Activated T-cell treated with anti-CD3 and anti-CD28 coated beads, Interleukin-2, amount 50 U/mL, for 72 hours (primary cell): ENCODE results near the gene LRBA. TPM values are rescaled to one million over a fixed set of nuclear protein-coding genes. Genes with fewer than 3 reads are reported as not detected.
"Not testable (repeated sequence)": the region's sequence is repeated elsewhere in the genome, so short reads cannot be mapped to it uniquely, and the experiment has no call there.

Experiments
- ATAC-seq, 2 donors: fragments of 150-1000 bp; cut with Tn5 transposase; replicated peaks in 1 of 2; 2 replicates each; pipeline ENCODE4 v1.10.0; 2021; ENCODE audit warnings: moderate library complexity in 2 of 2, mild to moderate bottlenecking in 1 of 2
- DNase-seq, 2 donors: peaks; one replicate each; pipeline ENCODE4 v3.0.0; 2021 to 2022; ENCODE audit warnings: mixed read lengths in 1 of 2
- H3K27ac Mint-ChIP-seq: one replicate; pipeline ENCODE4 v1.8.0; 2022; ENCODE audit warnings: mild to moderate bottlenecking, moderate library complexity, mixed read lengths
- H3K27me3 Mint-ChIP-seq: one replicate; pipeline ENCODE4 v1.8.0; 2022; ENCODE audit warnings: low read depth, mixed read lengths
- H3K36me3 Mint-ChIP-seq, 2 donors: one replicate each; pipeline ENCODE4 v1.8.0; 2022; ENCODE audit warnings: mixed read lengths in 2 of 2, mild to moderate bottlenecking in 1 of 2; ENCODE audit not compliant: insufficient read depth in 2 of 2
- H3K4me1 Mint-ChIP-seq: one replicate; pipeline ENCODE4 v1.8.0; 2022; ENCODE audit warnings: low read depth, mixed read lengths
- H3K4me3 Mint-ChIP-seq, 2 donors: one replicate each; pipeline ENCODE4 v1.8.0; 2022; ENCODE audit warnings: mild to moderate bottlenecking in 2 of 2, mixed read lengths in 2 of 2, moderate library complexity in 2 of 2
- H3K9me3 Mint-ChIP-seq, 2 donors: one replicate each; pipeline ENCODE4 v1.8.0; 2022; ENCODE audit warnings: mixed read lengths in 2 of 2
- total RNA-seq, 2 donors: library from RNA; stranded (reverse); gene quantifications; one replicate each; pipeline ENCODE4 v1.2.3, GENCODE V29; 2022

LRBA gene
- total RNA-seq, 2 donors from 2014 or later, result 46.3 to 56.6 TPM

DNA sequence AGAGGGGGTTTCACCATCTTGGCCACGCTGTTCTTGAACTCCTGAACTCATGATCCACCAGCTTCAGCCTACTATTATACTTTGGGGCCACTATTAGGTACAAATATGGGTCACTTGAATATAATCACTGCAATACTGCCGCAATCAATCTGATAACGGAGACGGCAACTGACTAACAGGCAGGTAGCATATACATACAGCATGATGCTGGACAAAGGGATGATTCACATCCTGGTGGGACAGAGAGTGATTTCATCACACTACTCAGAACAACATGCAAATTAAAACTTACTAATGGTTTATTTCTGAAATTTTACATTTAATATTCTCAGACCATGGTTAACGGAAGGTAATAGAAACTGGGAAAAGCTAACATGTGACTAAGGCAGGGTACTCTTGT, 10.9 kb downstream of the LRBA start:
- Mint-ChIP-seq H3K27ac (peak overlapping the region; percentile 28), H3K9me3 (no peaks in the 10 kb centered on the region), H3K4me1 (peaks cover 48% of the 10 kb centered on the region), H3K4me3 (no peak overlapping the region), H3K36me3 (peaks cover 2 to 32% of the 10 kb centered on the region in 2 donors), H3K27me3 (no peaks in the 10 kb centered on the region)
- ATAC-seq, result no peak
- no peak for DNase-seq

DNA sequence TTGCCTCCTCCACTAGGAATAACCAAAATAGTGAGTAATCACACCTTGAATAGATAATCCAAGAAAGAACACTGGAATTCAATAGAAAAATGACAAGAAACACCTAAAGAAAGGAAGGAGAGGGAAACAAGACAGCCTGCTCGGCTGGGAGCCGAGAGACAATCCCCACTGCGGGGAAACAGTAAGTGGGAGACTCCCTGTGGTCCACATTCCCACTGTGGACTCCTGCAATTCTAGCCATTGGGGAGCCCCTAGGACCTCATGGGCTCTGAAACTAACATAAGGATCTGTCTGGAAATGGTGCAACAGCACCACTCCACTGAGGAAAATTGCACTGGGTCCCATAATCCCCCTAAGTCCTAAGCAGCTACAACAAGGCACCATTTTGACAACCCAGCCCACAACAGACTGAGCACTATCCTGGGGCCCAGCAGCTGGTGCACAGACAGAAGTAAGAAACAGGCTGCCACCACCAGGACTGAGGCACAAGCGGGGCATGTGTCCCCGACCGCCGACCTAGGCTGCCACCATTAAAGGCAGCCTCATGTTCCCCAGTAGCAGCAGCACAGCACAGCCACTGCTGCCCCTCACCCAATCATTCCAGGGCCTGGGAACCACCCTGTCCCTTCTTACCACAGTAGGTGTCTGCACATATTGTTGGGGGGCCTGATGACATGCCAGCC, 14.2 kb downstream of the LRBA start:
- DNase-seq, result no peak
- no peak for ATAC-seq
- no peak overlapping the region for H3K4me3 Mint-ChIP-seq

DNA sequence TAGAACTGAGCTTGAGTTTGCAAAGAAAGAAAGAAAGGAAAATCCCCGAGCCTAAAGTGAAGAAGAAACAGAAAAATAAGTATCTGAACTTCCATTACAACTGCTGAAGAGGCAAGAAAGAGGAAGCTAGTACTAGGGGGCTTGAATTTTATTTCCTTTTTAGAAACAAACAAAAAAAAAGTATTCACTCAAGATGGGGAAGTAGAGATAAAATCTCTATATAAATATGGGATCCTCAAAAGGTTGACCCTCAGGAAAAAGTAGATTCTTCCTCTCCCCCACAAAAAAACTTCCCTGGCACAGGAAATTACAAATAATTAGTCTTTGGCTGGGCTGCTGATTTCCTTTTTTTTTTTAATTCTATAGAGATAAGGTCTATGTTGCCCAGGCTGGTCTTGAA, 16.0 kb downstream of the LRBA start:
- Mint-ChIP-seq H3K27me3 (no peaks in the 10 kb centered on the region), H3K4me1 (peaks cover 41% of the 10 kb centered on the region), H3K27ac (peak overlapping the region; percentile 3), H3K4me3 (no peak overlapping the region), H3K36me3 (peaks cover under 1 to 22% of the 10 kb centered on the region in 2 donors), H3K9me3 (peaks cover 0 to 3% of the 10 kb centered on the region in 2 donors)
- ATAC-seq (no peak), DNase-seq (no peak)

More for the DNA sequence above, 14.2 kb downstream of the LRBA start:
- Mint-ChIP-seq H3K4me1 (peaks cover 46% of the 10 kb centered on the region), H3K27me3 (no peaks in the 10 kb centered on the region), H3K36me3 (peaks cover 2 to 25% of the 10 kb centered on the region in 2 donors), H3K27ac (no peak overlapping the region), H3K9me3 (no peaks in the 10 kb centered on the region)

DNA sequence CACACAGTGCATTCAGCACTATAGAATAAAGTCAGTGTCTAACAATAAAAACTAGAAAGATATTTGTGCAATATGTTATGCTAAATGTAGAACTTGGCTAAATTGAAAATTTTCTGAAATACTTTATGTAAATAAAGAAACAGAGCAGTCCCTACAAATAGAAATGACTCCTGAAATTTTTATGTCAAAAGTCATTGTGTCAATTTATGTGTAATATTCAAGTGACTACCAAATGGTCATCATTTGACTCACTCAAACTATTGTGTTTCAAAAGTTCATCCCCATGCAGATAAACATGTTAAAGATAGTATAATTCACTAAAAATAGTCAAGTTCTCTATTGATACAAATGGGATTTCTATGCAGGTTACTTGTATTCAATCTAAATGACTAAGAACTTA, 17.9 kb downstream of the LRBA start:
- Mint-ChIP-seq H3K4me1 (peaks cover 43% of the 10 kb centered on the region), H3K27ac (no peak overlapping the region)
- no peak for ATAC-seq

DNA sequence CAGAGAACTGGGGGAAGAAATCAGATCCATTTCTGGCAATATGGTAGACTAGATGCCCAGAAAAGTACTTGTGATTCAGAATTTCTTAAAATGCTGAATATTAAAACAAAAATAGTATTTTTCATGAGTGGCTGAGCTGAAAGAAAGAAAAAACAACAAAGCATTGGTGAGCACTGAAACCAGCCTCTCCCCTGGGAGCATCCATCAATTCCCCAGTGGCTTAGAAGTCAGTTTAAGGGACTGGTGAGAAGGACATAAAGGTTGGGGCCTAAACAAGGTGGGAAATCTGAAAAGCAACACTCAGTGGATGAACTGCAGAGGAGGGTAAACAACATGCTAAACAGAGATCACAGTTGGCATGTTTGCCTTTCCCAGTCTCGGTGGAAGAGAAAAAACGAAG, 20.4 kb downstream of the LRBA start:
- Mint-ChIP-seq H3K27ac (no peak overlapping the region), H3K4me3 (no peak overlapping the region), H3K4me1 (peaks cover 38% of the 10 kb centered on the region), H3K36me3 (peaks cover 9 to 29% of the 10 kb centered on the region in 2 donors), H3K27me3 (no peaks in the 10 kb centered on the region), H3K9me3 (peaks cover 0 to 5% of the 10 kb centered on the region in 2 donors)
- DNase-seq (no peak), ATAC-seq (no peak)

More for the DNA sequence above, 17.9 kb downstream of the LRBA start:
- H3K27me3 Mint-ChIP-seq, result no peaks in the 10 kb centered on the region
- peaks cover 1 to 19% of the 10 kb centered on the region in 2 donors for H3K36me3 Mint-ChIP-seq
- no peak for DNase-seq
- no peak overlapping the region for H3K4me3 Mint-ChIP-seq
- peaks cover 0 to 4% of the 10 kb centered on the region in 2 donors for H3K9me3 Mint-ChIP-seq

DNA sequence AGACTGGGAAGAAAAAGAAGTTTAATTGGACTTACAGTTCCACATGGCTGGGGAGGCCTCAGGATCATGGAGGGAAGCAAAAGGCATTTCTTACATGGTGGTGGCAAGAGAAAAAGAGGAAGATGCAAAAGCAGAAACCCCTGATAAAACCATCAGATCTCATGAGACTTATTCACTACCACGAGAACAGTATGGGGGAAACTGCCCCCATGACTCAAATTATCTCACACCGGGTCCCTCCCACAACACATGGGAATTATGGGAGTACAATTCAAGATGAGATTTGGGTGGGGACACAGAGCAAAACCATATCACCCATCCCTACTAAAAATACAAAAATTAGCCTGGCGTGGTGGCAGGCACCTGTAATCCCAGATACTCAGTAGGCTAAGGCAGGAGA, 21.5 kb downstream of the LRBA start:
- Mint-ChIP-seq H3K4me1 (peaks cover 28% of the 10 kb centered on the region), H3K36me3 (peaks cover 9 to 33% of the 10 kb centered on the region in 2 donors)
- H3K27ac Mint-ChIP-seq, H3K4me3 Mint-ChIP-seq, H3K9me3 Mint-ChIP-seq, ATAC-seq, H3K27me3 Mint-ChIP-seq, DNase-seq: not testable (repeated sequence)

DNA sequence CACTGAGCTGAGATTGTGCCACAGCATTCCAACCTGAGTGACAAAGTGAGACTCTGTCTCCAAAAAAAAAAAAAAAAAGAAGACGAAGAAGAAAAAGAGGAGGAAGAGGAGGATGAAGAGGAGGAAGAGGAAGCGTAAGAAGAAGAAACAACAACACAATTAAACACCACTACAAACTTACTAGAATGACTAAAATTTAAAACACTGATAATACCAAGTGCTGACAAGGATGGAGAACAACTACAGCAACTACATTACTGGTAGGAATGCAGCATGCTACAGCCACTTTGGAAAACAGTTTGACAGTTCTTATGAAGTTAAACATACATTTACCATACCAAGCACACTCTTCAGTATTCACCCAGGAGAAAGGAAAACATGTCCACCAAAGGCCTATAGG, 24.1 kb downstream of the LRBA start:
- ATAC-seq (no peak), DNase-seq (no peak)
- Mint-ChIP-seq H3K4me1 (peaks cover 40% of the 10 kb centered on the region), H3K36me3 (peaks cover 9 to 33% of the 10 kb centered on the region in 2 donors), H3K27me3 (no peaks in the 10 kb centered on the region), H3K9me3 (peaks cover 0 to 5% of the 10 kb centered on the region in 2 donors), H3K4me3 (no peak overlapping the region), H3K27ac (no peak overlapping the region)

DNA sequence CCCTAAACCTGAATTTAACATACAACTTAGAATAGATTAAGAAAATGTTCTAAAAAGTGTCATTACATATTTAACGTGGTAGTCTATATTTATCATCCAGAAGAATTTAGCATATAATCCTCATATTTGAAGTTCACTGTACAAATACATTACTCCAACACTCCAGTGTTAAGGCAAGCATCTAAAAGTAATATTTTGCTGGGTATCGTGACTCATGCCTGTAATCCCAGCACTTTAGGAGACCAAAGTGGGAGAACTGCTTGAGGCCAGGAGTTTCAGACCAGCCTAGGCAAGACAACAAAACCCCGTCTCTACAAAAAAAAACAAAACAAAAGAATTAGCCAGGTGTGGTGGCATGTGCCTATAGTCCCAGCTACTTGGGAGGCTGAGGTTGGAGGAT, 24.8 kb downstream of the LRBA start:
- Mint-ChIP-seq H3K4me1 (peaks cover 46% of the 10 kb centered on the region), H3K36me3 (peaks cover 9 to 33% of the 10 kb centered on the region in 2 donors), H3K4me3 (no peak overlapping the region), H3K27me3 (no peaks in the 10 kb centered on the region), H3K9me3 (peaks cover 0 to 5% of the 10 kb centered on the region in 2 donors), H3K27ac (no peak overlapping the region)
- DNase-seq, result no peak
- no peak for ATAC-seq

DNA sequence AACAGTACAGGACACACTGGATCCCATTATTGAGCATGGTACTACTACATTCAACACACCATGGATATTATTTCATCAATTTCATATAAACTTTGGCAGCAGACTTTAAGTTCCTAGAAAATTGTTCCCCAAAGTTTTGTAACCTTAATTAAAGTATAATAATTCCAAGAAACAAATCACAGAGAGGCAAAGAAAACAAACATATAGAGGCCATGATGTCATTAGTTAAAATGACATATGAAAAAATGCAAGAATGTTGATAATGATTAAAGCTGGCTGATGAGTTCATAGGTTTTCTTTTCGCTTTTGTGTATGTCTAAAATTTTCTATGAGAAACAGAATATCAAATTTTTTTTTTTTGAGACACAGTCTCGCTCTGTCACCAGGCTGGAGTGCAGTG, 26.8 kb downstream of the LRBA start:
- DNase-seq (no peak), ATAC-seq (no peak)
- Mint-ChIP-seq H3K27ac (no peak overlapping the region), H3K4me3 (no peak overlapping the region), H3K9me3 (peaks cover 0 to 2% of the 10 kb centered on the region in 2 donors), H3K27me3 (no peaks in the 10 kb centered on the region), H3K4me1 (peaks cover 41% of the 10 kb centered on the region), H3K36me3 (peaks cover 9 to 25% of the 10 kb centered on the region in 2 donors)

DNA sequence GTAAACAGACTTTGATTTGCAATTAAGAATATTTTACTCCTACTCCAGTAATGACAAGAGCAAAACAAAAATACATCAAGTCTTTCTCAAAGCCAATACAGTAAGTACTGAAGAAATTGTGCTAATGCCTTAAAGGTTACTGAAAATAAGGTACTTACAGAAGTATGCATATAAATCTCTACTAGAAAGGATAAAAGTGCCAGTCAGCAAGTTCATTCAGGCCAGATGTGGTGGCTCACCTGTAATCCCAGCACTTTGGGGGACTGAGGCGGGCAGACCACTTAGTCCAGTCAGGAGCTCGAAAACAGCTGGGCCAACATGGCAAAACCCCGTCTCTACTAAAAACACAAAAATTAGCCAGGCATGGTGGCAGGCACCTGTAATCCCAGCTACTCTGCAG, 27.9 kb downstream of the LRBA start:
- Mint-ChIP-seq H3K36me3 (peaks cover 9 to 21% of the 10 kb centered on the region in 2 donors), H3K4me1 (peaks cover 45% of the 10 kb centered on the region), H3K27me3 (no peaks in the 10 kb centered on the region), H3K4me3 (no peak overlapping the region), H3K9me3 (peaks cover 0 to 1% of the 10 kb centered on the region in 2 donors), H3K27ac (no peak overlapping the region)
- DNase-seq, result no peak
- ATAC-seq, result no peak

DNA sequence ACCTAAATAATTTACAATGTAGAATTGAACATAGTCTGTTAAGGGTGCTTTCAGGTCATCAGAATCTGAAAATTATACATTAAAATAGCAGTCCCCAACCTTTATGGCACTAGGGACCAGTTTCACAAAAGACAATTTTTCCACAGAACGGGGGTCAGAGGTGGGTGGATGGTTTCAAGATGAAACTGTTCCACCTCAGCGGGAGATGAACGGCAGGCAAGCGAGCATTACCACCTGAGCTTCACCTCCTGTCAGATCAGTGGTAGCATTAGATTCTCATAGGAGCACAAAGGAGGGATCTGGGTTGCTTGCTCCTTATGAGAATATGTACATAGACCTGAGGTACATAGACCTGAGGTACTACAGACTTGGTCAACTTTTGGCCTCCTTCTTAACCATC, 29.0 kb downstream of the LRBA start:
- DNase-seq (peak; percentile 35 to 37), ATAC-seq (peak; percentile 62 to 68)
- Mint-ChIP-seq H3K9me3 (no peaks in the 10 kb centered on the region), H3K27me3 (no peaks in the 10 kb centered on the region), H3K36me3 (peaks cover 8 to 12% of the 10 kb centered on the region in 2 donors), H3K4me3 (peak overlapping the region; percentile 42 to 75), H3K4me1 (peaks cover 34% of the 10 kb centered on the region), H3K27ac (peak overlapping the region; percentile 24)

DNA sequence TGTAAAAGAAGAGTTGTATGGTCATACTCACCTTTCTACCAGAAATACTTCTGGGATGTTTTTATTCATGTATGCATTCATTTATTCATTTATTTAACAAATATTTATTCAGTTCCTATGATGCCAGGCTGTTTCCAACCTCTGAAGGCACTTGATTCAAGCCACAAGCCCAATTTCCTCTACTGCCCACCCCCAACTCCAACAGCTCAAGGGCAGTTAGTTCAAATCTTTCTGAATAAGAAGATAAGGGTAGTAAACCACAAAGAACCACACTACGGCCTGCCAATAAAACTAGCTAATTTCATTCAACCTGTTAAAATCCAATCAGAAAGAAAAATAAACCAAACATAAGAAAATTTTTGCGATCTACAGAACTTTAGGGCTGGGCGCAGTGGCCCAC, 31.2 kb downstream of the LRBA start:
- no peaks in the 10 kb centered on the region for H3K9me3 Mint-ChIP-seq
- H3K4me1 Mint-ChIP-seq, result peaks cover 51% of the 10 kb centered on the region
- peaks cover 2% of the 10 kb centered on the region in 2 donors for H3K36me3 Mint-ChIP-seq
- no peaks in the 10 kb centered on the region for H3K27me3 Mint-ChIP-seq
- no peak overlapping the region for H3K27ac Mint-ChIP-seq
- ATAC-seq (no peak), DNase-seq (no peak)
- H3K4me3 Mint-ChIP-seq, result no peak overlapping the region

DNA sequence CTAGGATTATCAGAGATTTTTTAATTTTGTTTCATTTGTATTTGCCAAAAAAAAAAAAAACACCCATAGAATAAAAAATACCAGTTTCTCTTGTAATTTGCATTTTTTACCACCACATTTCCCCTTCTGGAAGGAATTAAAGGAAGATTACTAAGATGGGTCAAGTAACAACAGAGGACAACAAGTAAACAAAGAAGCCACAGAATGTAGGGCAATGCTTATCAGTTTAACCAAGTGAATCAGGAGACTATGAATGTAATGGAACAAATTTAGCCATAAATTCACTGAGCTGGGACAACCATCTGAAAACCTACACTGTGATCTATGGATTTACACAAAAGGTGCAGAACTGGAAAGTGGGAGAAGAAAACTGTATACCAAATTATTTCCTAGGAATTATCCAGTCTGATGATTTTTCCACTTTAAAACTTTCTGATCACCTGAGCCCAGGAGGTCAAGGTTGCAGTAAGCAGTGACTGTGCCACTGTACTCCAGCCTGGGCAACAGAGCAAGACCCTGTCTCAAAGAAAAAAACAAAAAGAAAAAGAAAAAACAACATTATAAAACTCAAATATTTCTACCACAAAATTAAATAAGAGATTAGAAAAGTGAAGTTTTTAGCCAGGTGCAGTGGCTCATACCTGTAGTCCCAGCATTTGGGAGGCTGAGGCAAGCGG, 32.4 kb downstream of the LRBA start:
- ATAC-seq (no peak), DNase-seq (no peak)
- Mint-ChIP-seq H3K27ac (no peak overlapping the region), H3K4me3 (no peak overlapping the region), H3K36me3 (peaks cover 3 to 5% of the 10 kb centered on the region in 2 donors), H3K9me3 (no peaks in the 10 kb centered on the region), H3K27me3 (no peaks in the 10 kb centered on the region), H3K4me1 (peaks cover 62% of the 10 kb centered on the region)
